ENCODE results near the gene SLC5A12.

- TF ChIP-seq, protein P1, sequence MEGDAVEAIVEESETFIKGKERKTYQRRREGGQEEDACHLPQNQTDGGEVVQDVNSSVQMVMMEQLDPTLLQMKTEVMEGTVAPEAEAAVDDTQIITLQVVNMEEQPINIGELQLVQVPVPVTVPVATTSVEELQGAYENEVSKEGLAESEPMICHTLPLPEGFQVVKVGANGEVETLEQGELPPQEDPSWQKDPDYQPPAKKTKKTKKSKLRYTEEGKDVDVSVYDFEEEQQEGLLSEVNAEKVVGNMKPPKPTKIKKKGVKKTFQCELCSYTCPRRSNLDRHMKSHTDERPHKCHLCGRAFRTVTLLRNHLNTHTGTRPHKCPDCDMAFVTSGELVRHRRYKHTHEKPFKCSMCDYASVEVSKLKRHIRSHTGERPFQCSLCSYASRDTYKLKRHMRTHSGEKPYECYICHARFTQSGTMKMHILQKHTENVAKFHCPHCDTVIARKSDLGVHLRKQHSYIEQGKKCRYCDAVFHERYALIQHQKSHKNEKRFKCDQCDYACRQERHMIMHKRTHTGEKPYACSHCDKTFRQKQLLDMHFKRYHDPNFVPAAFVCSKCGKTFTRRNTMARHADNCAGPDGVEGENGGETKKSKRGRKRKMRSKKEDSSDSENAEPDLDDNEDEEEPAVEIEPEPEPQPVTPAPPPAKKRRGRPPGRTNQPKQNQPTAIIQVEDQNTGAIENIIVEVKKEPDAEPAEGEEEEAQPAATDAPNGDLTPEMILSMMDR (conservative IDR thresholded peaks at IDR 0.05; ENCODE audit: low read depth, low read length): no peak
- TF ChIP-seq EZH2 (IDR thresholded peaks at IDR 0.05; ENCODE audit: low read length, unreplicated experiment): no peak
- no peak for TF ChIP-seq EZH2phosphoT487 (IDR thresholded peaks at IDR 0.05; ENCODE audit: borderline replicate concordance, low read length)
Measured at GRCh38 chr11:26704249-26704648, 17.6 kb downstream of the SLC5A12 start.
